Psoas muscle (tissue), 8 donors: ENCODE results near the gene CHST8. TPM values are rescaled to one million over a fixed set of nuclear protein-coding genes. Genes with fewer than 3 reads are reported as not detected.

Experiments
- ATAC-seq, 4 donors: fragments of 200-7000 bp; cut with Tn5 transposase; one replicate each; pipeline ENCODE4 v1.9.1; 2020; ENCODE audit warnings: moderate library complexity in 3 of 4, mild to moderate bottlenecking in 2 of 4
- DNase-seq, 2 donors: peaks; one replicate each; pipeline ENCODE4 v3.0.0-alpha.2; 2020
- H3K27ac ChIP-seq: fragments of 200-600 bp; one replicate; pipeline ENCODE4 v1.8.0; 2022
- H3K27me3 ChIP-seq, 3 donors: fragments of 200-600 bp in 1 of 3; one replicate each; pipeline versions ENCODE4 v1.6.1 to v1.8.0; 2013 to 2022; ENCODE audit warnings: low read length in 2 of 3, mild to moderate bottlenecking in 2 of 3, moderate library complexity in 1 of 3; ENCODE audit not compliant: insufficient read depth in 3 of 3
- H3K36me3 ChIP-seq, 2 donors: fragments of 200-600 bp in 1 of 2; one replicate each; pipeline versions ENCODE4 v1.6.1 to v1.8.0; 2013 to 2022; ENCODE audit warnings: low read depth in 1 of 2, mild to moderate bottlenecking in 1 of 2, moderate library complexity in 1 of 2; ENCODE audit not compliant: insufficient read depth in 1 of 2
- H3K4me1 ChIP-seq: fragments of 200-600 bp; one replicate; pipeline ENCODE4 v1.8.0; 2022
- H3K4me3 ChIP-seq: fragments of 200-600 bp; one replicate; pipeline ENCODE4 v1.8.0; 2022; ENCODE audit warnings: mild to moderate bottlenecking
- H3K9me3 ChIP-seq: fragments of 200-600 bp; one replicate; pipeline ENCODE4 v1.8.0; 2022
- WGBS, 3 donors: extraction: QIAGEN DNeasy Blood & Tissue Kit; methylation state at CpG; one replicate each; pipeline versions ENCODE4 v1.1.6 to v1.1.7; 2013; 5-methylcytosine and 5-hydroxymethylcytosine counted together
- intact Hi-C, 2 donors: fragments of 100-400 bp; cut with DNase I; formaldehyde crosslinking; loops; one replicate each; pipeline versions ENCODE4 v1.11.0 to v1.14.2; 2022
- polyA plus RNA-seq, 3 donors: library from polyadenylated mRNA; stranded (reverse); fragments of 200-250 nt; gene quantifications; one replicate each; pipeline ENCODE4 v1.2.3, GENCODE V29; 2013
- total RNA-seq, 4 donors: library from RNA; stranded (reverse); fragmentation: NEBNext Ultra II Directional in 2 of 4; extraction: Animal tissue kit (Norgen Biotek cat#: 25700) in 2 of 4; gene quantifications; one replicate each; pipeline versions ENCODE4 v1.2.1 to v1.2.4, GENCODE V29; 2021 to 2023
- TF ChIP-seq, protein P1 (sequence below): fragments of 200-600 bp; IDR thresholded peaks from one replicate; pipeline ENCODE4 v1.8.0; 2022; ENCODE audit warnings: antibody characterized with exemption
- donor health status: healthy with polysubstance abuse.
- donor health status: DM: no; HTN: no; CAD: no; lungs with moderate emphysema.
- donor health status: Bipolar disorder and iron deficiency.
- donor health status: healthy.
- donor health status: DM: yes; HTN: yes; CAD: no.
- donor health status: DM: no; HTN: no; CAD: no.
- donor health status: DM: no; HTN: no; CAD: no.
- donor health status: DM: yes; HTN: yes; CAD: no.

The CHST8 gene
- total and polyA plus RNA-seq, 7 donors: 0.05 to 0.60 (median 0.23) TPM; not detected in 1

DNA sequence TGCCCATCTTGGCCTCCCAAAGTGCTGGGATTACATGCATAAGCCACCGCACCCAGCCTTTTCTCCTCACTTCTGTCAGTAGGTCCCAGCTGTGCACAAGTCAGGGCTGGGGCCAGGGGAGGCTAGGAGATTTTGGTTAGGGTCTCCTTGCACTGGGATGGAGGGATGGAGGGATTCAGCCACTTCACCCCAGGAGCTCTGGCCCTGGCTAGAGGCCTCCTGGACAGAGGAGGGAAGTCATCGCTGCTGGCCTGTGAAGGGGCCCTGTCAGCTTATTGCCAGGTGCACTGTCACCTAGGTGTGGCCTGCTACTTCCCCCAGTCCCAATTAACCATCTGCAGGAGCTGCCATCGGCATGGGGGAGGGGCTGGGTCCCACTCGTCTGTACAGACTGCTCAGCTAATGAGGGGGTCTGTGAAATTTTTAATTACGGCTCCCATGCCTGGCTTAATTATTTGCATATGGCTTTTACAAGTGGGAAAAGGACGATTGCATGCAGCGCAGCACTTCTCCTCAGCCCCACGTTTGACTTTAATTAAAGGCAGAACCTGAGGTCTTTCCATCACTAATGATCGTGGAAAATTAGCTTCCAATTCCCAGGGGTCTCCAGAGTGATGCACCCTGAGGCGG is 52.4 kb downstream of the CHST8 start:
- TF ChIP-seq, protein P1, sequence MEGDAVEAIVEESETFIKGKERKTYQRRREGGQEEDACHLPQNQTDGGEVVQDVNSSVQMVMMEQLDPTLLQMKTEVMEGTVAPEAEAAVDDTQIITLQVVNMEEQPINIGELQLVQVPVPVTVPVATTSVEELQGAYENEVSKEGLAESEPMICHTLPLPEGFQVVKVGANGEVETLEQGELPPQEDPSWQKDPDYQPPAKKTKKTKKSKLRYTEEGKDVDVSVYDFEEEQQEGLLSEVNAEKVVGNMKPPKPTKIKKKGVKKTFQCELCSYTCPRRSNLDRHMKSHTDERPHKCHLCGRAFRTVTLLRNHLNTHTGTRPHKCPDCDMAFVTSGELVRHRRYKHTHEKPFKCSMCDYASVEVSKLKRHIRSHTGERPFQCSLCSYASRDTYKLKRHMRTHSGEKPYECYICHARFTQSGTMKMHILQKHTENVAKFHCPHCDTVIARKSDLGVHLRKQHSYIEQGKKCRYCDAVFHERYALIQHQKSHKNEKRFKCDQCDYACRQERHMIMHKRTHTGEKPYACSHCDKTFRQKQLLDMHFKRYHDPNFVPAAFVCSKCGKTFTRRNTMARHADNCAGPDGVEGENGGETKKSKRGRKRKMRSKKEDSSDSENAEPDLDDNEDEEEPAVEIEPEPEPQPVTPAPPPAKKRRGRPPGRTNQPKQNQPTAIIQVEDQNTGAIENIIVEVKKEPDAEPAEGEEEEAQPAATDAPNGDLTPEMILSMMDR: no peak
- H3K27me3 ChIP-seq: peaks cover 0 to 5% (median 2%) of the 10 kb centered on the region in 3 donors
- intact Hi-C loops: no loop called here
- no peaks in the 10 kb centered on the region for H3K4me1 ChIP-seq
- ATAC-seq (no peak), DNase-seq (no peak)
- no peaks in the 10 kb centered on the region for H3K36me3 ChIP-seq
- WGBS, 3 donors: 47 to 54% (median 47%) methylated on average over 10 of the region's 10 CpGs
- H3K27ac ChIP-seq: no peak overlapping the region
- no peak overlapping the region for H3K4me3 ChIP-seq
- no peaks in the 10 kb centered on the region for H3K9me3 ChIP-seq

DNA sequence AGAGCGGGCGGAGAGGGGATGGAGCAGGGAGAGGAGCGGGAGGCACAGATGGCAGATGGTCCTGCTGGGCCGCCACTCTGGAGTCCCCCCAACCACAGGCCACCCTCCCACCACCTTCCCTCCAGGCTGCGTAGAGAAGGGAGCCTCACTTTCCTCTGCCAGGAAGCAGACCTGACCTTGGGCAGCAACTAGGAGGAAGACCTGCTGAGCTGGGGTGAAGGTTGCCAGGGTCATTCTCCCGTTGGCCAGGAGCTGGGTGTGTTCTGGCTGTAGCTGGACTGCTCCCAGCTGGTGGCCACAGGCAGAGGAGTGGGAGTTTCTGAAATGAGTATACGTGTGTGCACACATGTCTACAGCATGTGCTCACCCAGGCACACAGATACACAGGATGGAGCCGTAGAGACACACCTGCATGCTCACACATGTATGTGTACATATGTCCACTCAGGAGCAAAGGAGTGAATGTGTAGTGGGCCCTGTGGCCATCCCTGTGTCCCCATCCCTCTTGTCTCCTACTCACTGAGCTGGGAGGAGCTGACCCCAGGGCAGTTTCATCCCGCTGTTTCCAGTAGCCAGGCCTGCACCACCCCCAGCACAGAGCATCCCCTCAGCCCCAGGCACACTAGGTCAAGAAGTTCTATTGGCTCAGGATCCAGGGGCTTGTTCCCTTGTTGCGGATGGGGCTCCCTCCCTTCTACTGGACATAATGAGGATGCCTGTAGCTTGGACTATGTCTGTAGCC is 53.0 kb downstream of the CHST8 start:
- 42 to 54% (median 47%) methylated on average over 10 of the region's 10 CpGs for WGBS, 3 donors
- Histone ChIP-seq H3K4me3 (no peak overlapping the region), H3K36me3 (no peaks in the 10 kb centered on the region), H3K27ac (no peak overlapping the region), H3K9me3 (no peaks in the 10 kb centered on the region), H3K4me1 (no peaks in the 10 kb centered on the region), H3K27me3 (peaks cover 0 to 5% (median 4%) of the 10 kb centered on the region in 3 donors)
- no peak for ATAC-seq
- TF ChIP-seq, protein P1: no peak
- intact Hi-C loops: no loop called here
- no peak for DNase-seq

DNA sequence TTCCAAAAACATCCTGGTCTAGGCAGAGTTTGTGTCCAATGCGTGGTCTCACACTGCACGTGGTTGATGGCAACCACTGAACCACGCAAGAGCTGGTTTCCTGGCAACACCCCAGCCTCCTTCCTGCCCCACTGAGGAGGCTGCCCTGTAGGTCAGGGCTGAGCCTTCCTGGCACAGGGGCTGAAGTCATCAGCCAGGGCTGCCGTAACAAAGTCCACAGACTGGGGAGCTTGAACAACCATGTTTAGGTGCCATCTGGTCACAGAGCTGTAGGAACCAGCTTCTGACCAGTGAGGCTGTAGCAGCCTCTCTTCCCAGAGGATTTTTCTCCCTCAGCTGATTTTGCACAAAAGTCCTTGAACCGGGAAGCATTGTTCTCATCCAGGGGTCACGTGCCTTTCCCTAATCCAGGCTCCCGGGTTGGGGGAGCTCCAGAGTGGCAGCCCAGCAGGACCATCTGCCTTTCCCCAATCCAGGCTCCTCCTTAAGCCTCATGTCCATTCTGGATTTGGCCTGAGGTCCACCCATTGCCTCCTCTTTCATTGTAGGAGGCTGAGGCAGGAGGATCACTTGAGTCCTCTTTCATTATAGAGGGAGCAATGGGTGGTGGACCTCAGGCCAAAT is 53.9 kb downstream of the CHST8 start:
- Histone ChIP-seq H3K9me3 (no peaks in the 10 kb centered on the region), H3K27ac (no peak overlapping the region), H3K4me1 (no peaks in the 10 kb centered on the region), H3K27me3 (peaks cover 0 to 5% (median 5%) of the 10 kb centered on the region in 3 donors), H3K36me3 (no peaks in the 10 kb centered on the region), H3K4me3 (no peak overlapping the region)
- no peak for DNase-seq
- intact Hi-C loops: no loop called here
- TF ChIP-seq, protein P1: no peak
- WGBS, 3 donors: 54 to 62% (median 57%) methylated on average over 7 of the region's 7 CpGs
- ATAC-seq: no peak

DNA sequence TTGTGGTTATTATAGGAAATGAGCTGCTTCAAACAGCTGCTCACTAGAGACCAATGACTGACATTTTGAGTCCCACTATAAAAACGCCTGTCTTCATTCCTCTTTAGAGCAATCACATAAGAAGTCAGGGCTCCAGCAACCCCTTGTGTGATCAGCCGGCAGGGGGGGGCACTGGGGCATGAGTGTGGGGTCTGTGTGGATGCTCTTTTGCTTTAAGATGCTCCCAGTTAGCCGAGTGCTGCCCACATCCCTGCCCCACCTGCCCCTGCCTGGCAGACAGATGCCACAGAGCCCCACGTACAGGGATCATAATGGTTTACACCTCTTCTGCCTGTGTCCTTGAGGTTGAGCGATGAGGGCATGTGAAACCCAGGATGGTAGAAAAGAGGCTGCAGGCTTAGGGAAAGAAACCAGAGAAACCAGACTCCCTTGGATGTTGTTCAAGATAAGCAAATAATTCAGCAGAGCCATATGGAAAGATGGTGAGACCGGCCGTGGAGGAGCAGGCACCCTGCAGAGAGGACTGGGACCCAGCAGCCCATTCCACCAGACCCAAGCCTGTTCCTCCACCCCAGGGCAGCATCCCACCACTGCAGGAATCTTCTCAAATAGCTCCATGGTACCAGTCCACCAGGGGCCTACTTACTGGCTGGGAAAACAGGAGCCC is 55.4 kb downstream of the CHST8 start:
- no peak for DNase-seq
- no peak for ATAC-seq
- intact Hi-C loops: no loop called here
- Histone ChIP-seq H3K36me3 (no peaks in the 10 kb centered on the region), H3K27ac (no peak overlapping the region), H3K4me1 (no peaks in the 10 kb centered on the region), H3K27me3 (peaks cover 0 to 6% (median 5%) of the 10 kb centered on the region in 3 donors), H3K4me3 (no peak overlapping the region), H3K9me3 (no peaks in the 10 kb centered on the region)
- WGBS, 3 donors: 51 to 59% (median 56%) methylated on average over 7 of the region's 7 CpGs
- TF ChIP-seq, protein P1: no peak
